Activated CD4-positive, alpha-beta T cell treated with anti-CD3 and anti-CD28 coated beads, Interleukin-2, amount 10 ng/mL, durations not matched to agents 7 days and 5 days (primary cell): ENCODE results near the gene MFSD6L. TPM values are rescaled to one million over a fixed set of nuclear protein-coding genes. Genes with fewer than 3 reads are reported as not detected.

Source experiments
- total RNA-seq, 2 experiments: library from RNA; stranded (reverse); gene quantifications; one replicate each; pipeline ENCODE4 v1.2.3, GENCODE V29; 2021

Gene MFSD6L
- total RNA-seq, 2 experiments from 2014 or later = 0.71 to 1.4 TPM

Other genes with a start within 250 kb of the MFSD6L start
- 10 to 100 TPM in 1 of 2 experiments, 1 to 10 TPM in 1; 8.3 to 10.3 TPM for gene MYH10, start 168.6 kb downstream of the MFSD6L start, total RNA-seq
- under 1 TPM in 1 of 2 experiments, not detected in 1; 0.25 TPM for gene CCDC42, start 54.5 kb downstream of the MFSD6L start, total RNA-seq
- not detected for gene SPDYE4, start 40.8 kb downstream of the MFSD6L start, total RNA-seq
- gene PIK3R6, start 68.3 kb upstream of the MFSD6L start, total RNA-seq = 1 to 10 TPM; 6.2 to 7.1 TPM
- gene PIK3R5, start 166.3 kb upstream of the MFSD6L start, total RNA-seq = 10 to 100 TPM; 73.4 to 77.6 TPM
- gene NTN1, start 222.1 kb upstream of the MFSD6L start, total RNA-seq = under 1 TPM; 0.02 to 0.10 TPM